ENCODE measurements around the gene HDAC7. TPM values are rescaled to one million over a fixed set of nuclear protein-coding genes. Genes with fewer than 3 reads are reported as not detected.

HDAC7 gene
- total and polyA plus RNA-seq, 2 of the 13 experiments (the other 11 are each of a cell fraction or from before 2014, with no cell fraction given): 4.6 to 10.8 TPM

DNA sequence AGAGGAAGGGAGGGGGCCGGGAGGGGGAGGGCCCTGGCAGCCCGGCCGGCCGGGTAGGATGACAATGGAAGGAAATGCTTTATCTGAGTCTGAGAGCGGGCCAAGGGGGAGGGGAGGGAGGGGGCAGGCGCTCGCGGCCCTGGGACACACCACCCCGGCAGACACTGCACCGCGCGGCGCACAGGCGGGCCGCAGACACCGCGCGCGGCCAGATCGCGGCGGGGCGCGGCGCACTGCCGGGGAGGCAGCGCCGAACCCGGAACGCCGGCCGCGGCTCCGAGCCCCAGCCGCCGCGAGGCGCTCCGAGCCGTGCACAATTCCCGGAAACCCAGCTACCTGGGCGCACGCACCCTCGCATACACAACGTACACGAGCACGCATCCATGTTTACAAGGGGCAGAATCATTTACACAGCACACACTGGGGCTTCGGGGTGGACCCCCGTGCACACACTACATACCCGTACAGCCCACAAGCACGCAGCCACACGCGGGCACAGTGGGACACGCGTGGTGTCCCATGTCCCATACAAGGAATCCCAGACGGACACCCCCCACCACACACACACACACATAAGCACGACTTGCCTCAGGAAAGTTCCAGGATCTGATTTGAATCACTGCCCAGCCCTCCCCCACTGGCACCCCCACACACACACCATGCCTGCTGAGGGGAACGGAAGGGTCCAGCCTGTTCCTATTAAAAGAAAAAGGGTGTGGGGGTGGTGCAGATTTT lies at the start of gene HDAC7 (continued):
- TF ChIP-seq ZNF737 (CRISPR knock-in tag; IDR thresholded peaks at IDR 0.05; ENCODE audit: borderline replicate concordance): no peak
- TF ChIP-seq, protein P1, sequence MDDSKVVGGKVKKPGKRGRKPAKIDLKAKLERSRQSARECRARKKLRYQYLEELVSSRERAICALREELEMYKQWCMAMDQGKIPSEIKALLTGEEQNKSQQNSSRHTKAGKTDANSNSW (CRISPR knock-in tag; IDR thresholded peaks at IDR 0.05; ENCODE audit: borderline replicate concordance): no peak

DNA sequence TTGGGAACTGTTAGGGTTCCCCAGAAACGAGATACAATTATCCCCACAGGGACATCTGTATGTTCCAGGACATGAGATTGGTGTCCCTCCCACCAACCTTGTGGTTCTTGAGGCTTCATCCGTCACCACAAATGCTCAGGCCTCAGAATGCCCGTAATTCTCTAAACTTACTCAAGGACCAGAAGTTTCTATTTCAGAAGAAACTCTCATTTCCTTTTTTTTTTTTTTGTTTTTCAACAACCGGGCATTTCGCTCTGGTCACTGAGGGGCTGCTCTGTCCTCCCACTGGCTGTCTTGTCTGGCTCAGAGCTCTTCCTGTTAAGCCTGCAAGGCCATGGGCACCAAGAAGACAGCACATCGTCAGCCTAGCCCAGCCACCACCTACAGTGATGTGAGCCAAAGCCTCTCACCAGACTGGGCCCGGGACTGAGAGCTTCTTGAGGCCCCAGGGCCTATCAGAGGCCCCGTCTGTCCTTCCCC lies 48.9 kb upstream of the HDAC7 start:
- Histone ChIP-seq H3K4me2 (ENCODE audit: low read depth, low read length) (no peak overlapping the region), H2AFZ (ENCODE audit: low read length) (no peak overlapping the region), H3K4me3 (replicated peaks in 1 of 3; ENCODE audit: insufficient read depth in 1 of 3, low read depth in 2 of 3, low read length in 3 of 3) (no peak overlapping the region), H3K4me1 (ENCODE audit: insufficient read depth, low read length) (peaks cover 18% of the 10 kb centered on the region), H3K9ac (ENCODE audit: insufficient read depth, low read depth, low read length) (no peak overlapping the region), H4K20me1 (ENCODE audit: insufficient read depth, low read length) (no peaks in the 10 kb centered on the region), H3K9me3 (ENCODE audit: low read length) (no peaks in the 10 kb centered on the region), H3K27me3 (ENCODE audit: control insufficient read depth in 1 of 2, insufficient read depth in 2 of 2, low read length in 2 of 2) (no peaks in the 10 kb centered on the region), H3K36me3 (replicated peaks in 1 of 2; ENCODE audit: control insufficient read depth in 1 of 2, insufficient read depth in 2 of 2, low read length in 2 of 2) (no peaks in the 10 kb centered on the region), H3K79me2 (ENCODE audit: insufficient read depth, low read length) (no peaks in the 10 kb centered on the region), H3K27ac (ENCODE audit: extremely low read length, insufficient read depth, low read length) (no peak overlapping the region)
- BruUV-seq (replicated peaks): no TSS peak
- intact Hi-C loops (cut with micrococcal nuclease; ENCODE audit: unreplicated experiment): no loop called here
- FAIRE-seq: no peak
- no peak for ATAC-seq
- no peak for DNase-seq (ENCODE audit: low spot score)
- ChIA-PET CTCF (ENCODE audit: low intra/inter-chr PET ratio, low total read pairs) (no interaction called here), POLR2A (no interaction called here)
- TF ChIP-seq MIXL1 (CRISPR knock-in tag; IDR thresholded peaks at IDR 0.05) (no peak), NBN (conservative IDR thresholded peaks at IDR 0.05) (no peak), ZNF660 (CRISPR knock-in tag; IDR thresholded peaks at IDR 0.05; ENCODE audit: borderline replicate concordance, low read depth) (no peak), AGO2 (optimal IDR thresholded peaks at IDR 0.05; ENCODE audit: low read depth, low read length) (no peak), PHF8 (CRISPR knock-in tag; IDR thresholded peaks at IDR 0.05) (no peak), ZNF781 (CRISPR knock-in tag; IDR thresholded peaks at IDR 0.05; ENCODE audit: borderline replicate concordance, not compliant biosample characterization) (no peak), ZNF672 (CRISPR knock-in tag; IDR thresholded peaks at IDR 0.05) (no peak), NR2F1 (CRISPR knock-in tag; IDR thresholded peaks at IDR 0.05) (no peak)
- TF ChIP-seq, protein P2, sequence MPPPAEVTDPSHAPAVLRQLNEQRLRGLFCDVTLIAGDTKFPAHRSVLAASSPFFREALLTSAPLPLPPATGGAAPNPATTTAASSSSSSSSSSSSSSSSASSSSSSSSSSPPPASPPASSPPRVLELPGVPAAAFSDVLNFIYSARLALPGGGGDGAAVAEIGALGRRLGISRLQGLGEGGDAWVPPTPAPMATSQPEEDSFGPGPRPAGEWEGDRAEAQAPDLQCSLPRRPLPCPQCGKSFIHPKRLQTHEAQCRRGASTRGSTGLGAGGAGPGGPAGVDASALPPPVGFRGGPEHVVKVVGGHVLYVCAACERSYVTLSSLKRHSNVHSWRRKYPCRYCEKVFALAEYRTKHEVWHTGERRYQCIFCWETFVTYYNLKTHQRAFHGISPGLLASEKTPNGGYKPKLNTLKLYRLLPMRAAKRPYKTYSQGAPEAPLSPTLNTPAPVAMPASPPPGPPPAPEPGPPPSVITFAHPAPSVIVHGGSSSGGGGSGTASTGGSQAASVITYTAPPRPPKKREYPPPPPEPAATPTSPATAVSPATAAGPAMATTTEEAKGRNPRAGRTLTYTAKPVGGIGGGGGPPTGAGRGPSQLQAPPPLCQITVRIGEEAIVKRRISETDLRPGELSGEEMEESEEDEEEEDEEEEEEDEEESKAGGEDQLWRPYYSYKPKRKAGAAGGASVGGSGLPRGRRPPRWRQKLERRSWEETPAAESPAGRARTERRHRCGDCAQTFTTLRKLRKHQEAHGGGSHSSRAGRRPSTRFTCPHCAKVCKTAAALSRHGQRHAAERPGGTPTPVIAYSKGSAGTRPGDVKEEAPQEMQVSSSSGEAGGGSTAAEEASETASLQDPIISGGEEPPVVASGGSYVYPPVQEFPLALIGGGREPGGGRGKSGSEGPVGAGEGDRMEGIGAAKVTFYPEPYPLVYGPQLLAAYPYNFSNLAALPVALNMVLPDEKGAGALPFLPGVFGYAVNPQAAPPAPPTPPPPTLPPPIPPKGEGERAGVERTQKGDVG (CRISPR knock-in tag; IDR thresholded peaks at IDR 0.05; ENCODE audit: borderline replicate concordance): no peak
- TF ChIP-seq, protein P3, sequence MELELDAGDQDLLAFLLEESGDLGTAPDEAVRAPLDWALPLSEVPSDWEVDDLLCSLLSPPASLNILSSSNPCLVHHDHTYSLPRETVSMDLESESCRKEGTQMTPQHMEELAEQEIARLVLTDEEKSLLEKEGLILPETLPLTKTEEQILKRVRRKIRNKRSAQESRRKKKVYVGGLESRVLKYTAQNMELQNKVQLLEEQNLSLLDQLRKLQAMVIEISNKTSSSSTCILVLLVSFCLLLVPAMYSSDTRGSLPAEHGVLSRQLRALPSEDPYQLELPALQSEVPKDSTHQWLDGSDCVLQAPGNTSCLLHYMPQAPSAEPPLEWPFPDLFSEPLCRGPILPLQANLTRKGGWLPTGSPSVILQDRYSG (CRISPR knock-in tag; IDR thresholded peaks at IDR 0.05): no peak
- TF ChIP-seq, protein P4, sequence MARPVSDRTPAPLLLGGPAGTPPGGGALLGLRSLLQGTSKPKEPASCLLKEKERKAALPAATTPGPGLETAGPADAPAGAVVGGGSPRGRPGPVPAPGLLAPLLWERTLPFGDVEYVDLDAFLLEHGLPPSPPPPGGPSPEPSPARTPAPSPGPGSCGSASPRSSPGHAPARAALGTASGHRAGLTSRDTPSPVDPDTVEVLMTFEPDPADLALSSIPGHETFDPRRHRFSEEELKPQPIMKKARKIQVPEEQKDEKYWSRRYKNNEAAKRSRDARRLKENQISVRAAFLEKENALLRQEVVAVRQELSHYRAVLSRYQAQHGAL (CRISPR knock-in tag; IDR thresholded peaks at IDR 0.05; ENCODE audit: not compliant biosample characterization): no peak
- in situ Hi-C loops (cut with HindIII; ENCODE audit: extremely low pct_ligation_motif_present, low pct_unique_long_range_greater_than_20kb): no loop called here
- 52% methylated on average over 8 of the region's 8 CpGs for WGBS (ENCODE audit: low lambda C conversion rate)

Data from HepG2 (cell line).